ENCODE measurements around the gene DPP7.
A peak's percentile ranks its signal among the peaks of the same experiment; 100 is the strongest.

DNA sequence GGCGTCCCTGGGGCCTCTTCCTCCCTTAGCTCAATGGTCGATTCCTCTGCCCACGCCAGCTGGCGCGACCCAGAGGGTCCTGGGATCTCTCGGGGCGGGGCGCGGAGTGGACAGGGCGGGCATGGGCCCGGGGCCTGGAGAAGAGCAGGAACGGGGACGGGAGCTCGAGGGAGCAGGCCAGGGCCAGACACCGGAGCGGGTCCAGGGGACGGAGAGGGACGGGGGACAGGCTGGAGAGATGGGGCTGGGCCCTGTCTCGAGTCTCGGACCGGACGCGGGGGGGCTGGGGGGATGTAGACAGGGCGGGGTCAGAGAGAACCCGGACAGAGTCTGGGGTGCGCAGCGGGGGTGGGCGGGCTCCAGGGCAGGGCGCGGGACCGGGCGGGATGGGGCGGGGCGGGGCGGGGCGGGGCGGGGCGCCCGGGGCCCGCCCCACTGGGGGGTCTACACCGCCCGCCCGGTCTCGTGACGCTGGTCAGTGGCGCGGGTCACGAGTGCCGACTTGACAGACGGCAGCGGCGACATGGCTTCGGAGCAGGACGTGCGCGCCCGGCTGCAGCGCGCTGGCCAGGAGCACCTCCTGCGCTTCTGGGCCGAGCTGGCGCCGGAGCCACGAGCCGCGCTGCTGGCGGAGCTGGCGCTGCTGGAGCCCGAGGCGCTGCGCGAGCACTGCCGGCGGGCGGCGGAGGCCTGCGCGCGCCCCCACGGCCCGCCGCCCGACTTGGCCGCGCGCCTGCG lies 37.4 kb downstream of the DPP7 start, which contains the start of gene UAP1L1:
- TF ChIP-seq, protein P1, sequence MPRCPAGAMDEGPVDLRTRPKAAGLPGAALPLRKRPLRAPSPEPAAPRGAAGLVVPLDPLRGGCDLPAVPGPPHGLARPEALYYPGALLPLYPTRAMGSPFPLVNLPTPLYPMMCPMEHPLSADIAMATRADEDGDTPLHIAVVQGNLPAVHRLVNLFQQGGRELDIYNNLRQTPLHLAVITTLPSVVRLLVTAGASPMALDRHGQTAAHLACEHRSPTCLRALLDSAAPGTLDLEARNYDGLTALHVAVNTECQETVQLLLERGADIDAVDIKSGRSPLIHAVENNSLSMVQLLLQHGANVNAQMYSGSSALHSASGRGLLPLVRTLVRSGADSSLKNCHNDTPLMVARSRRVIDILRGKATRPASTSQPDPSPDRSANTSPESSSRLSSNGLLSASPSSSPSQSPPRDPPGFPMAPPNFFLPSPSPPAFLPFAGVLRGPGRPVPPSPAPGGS (IDR thresholded peaks at IDR 0.05; ENCODE audit: borderline replicate concordance, insufficient read depth, low read depth, low read length, poor library complexity, severe bottlenecking): no peak
- TF ChIP-seq, protein P2, sequence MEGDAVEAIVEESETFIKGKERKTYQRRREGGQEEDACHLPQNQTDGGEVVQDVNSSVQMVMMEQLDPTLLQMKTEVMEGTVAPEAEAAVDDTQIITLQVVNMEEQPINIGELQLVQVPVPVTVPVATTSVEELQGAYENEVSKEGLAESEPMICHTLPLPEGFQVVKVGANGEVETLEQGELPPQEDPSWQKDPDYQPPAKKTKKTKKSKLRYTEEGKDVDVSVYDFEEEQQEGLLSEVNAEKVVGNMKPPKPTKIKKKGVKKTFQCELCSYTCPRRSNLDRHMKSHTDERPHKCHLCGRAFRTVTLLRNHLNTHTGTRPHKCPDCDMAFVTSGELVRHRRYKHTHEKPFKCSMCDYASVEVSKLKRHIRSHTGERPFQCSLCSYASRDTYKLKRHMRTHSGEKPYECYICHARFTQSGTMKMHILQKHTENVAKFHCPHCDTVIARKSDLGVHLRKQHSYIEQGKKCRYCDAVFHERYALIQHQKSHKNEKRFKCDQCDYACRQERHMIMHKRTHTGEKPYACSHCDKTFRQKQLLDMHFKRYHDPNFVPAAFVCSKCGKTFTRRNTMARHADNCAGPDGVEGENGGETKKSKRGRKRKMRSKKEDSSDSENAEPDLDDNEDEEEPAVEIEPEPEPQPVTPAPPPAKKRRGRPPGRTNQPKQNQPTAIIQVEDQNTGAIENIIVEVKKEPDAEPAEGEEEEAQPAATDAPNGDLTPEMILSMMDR (IDR thresholded peaks at IDR 0.05 in 2 of 3, conservative IDR thresholded peaks at IDR 0.05 in 1 of 3; ENCODE audit: control insufficient read depth in 2 of 3, extremely low read depth in 1 of 3, insufficient read depth in 1 of 3, low read depth in 3 of 3, low read length in 3 of 3): no peak
- peak; percentile 45 for TF ChIP-seq SP1 (IDR thresholded peaks at IDR 0.05; ENCODE audit: low read depth, low read length)
- TF ChIP-seq EZH2 (IDR thresholded peaks at IDR 0.05; ENCODE audit: borderline replicate concordance, control insufficient read depth, low read depth, low read length): no peak
- no peak for TF ChIP-seq NR2C2 (IDR thresholded peaks at IDR 0.05; ENCODE audit: borderline replicate concordance, control insufficient read depth, insufficient read length, low read depth)
